ENCODE results near the gene PLXNA4.

The PLXNA4 gene

GRCh38 chr7:132269718-132270117 is 306.6 kb downstream of the PLXNA4 start:
- peaks cover 3% of the 10 kb centered on the region for H3K27me3 Mint-ChIP-seq
- H3K27ac Mint-ChIP-seq, result no peak overlapping the region
- no peaks in the 10 kb centered on the region for H3K36me3 Mint-ChIP-seq (ENCODE audit: low read depth)
- no peaks in the 10 kb centered on the region for H3K9me3 Mint-ChIP-seq
- H3K4me1 Mint-ChIP-seq (ENCODE audit: low read depth), result no peaks in the 10 kb centered on the region
- intact Hi-C loops (cut with micrococcal nuclease), result no loop called here
- H3K4me3 Mint-ChIP-seq, result no peak overlapping the region

- Mint-ChIP-seq H3K9me3 (no peaks in the 10 kb centered on the region), H3K4me1 (ENCODE audit: low read depth) (no peaks in the 10 kb centered on the region), H3K27ac (no peak overlapping the region), H3K27me3 (no peaks in the 10 kb centered on the region), H3K36me3 (ENCODE audit: low read depth) (no peaks in the 10 kb centered on the region), H3K4me3 (no peak overlapping the region)
- intact Hi-C loops (cut with micrococcal nuclease), result no loop called here
These were observed 313.1 kb downstream of the PLXNA4 start for GRCh38 chr7:132263151-132263550.

GRCh38 chr7:132262160-132262470 is 314.2 kb downstream of the PLXNA4 start:
- Mint-ChIP-seq H3K4me3 (no peak overlapping the region), H3K27ac (no peak overlapping the region), H3K36me3 (ENCODE audit: low read depth) (no peaks in the 10 kb centered on the region), H3K27me3 (no peaks in the 10 kb centered on the region), H3K4me1 (ENCODE audit: low read depth) (no peaks in the 10 kb centered on the region), H3K9me3 (no peaks in the 10 kb centered on the region)
- intact Hi-C loops (cut with micrococcal nuclease), result no loop called here

- no peaks in the 10 kb centered on the region for H3K4me1 Mint-ChIP-seq (ENCODE audit: low read depth)
These were observed 314.7 kb downstream of the PLXNA4 start for GRCh38 chr7:132261327-132262159.

GRCh38 chr7:132258231-132258630 is 318.0 kb downstream of the PLXNA4 start:
- H3K4me1 Mint-ChIP-seq (ENCODE audit: low read depth), result no peaks in the 10 kb centered on the region
- no peak overlapping the region for H3K4me3 Mint-ChIP-seq
- no peaks in the 10 kb centered on the region for H3K36me3 Mint-ChIP-seq (ENCODE audit: low read depth)
- no peak overlapping the region for H3K27ac Mint-ChIP-seq
- no peaks in the 10 kb centered on the region for H3K9me3 Mint-ChIP-seq
- intact Hi-C loops (cut with micrococcal nuclease), result no loop called here
- no peaks in the 10 kb centered on the region for H3K27me3 Mint-ChIP-seq

More at GRCh38 chr7:132261327-132262159, 314.7 kb downstream of the PLXNA4 start:
- Mint-ChIP-seq H3K27me3 (no peaks in the 10 kb centered on the region), H3K36me3 (ENCODE audit: low read depth) (no peaks in the 10 kb centered on the region), H3K27ac (no peak overlapping the region), H3K4me3 (no peak overlapping the region), H3K9me3 (no peaks in the 10 kb centered on the region)
- intact Hi-C loops (cut with micrococcal nuclease), result no loop called here

- Mint-ChIP-seq H3K27me3 (no peaks in the 10 kb centered on the region), H3K27ac (no peak overlapping the region), H3K4me1 (ENCODE audit: low read depth) (no peaks in the 10 kb centered on the region), H3K4me3 (no peak overlapping the region), H3K9me3 (no peaks in the 10 kb centered on the region), H3K36me3 (ENCODE audit: low read depth) (no peaks in the 10 kb centered on the region)
- intact Hi-C loops (cut with micrococcal nuclease), result no loop called here
These were observed 319.0 kb downstream of the PLXNA4 start for GRCh38 chr7:132257253-132257652.

- Mint-ChIP-seq H3K4me3 (no peak overlapping the region), H3K27me3 (no peaks in the 10 kb centered on the region), H3K36me3 (ENCODE audit: low read depth) (no peaks in the 10 kb centered on the region), H3K9me3 (no peaks in the 10 kb centered on the region), H3K27ac (no peak overlapping the region), H3K4me1 (ENCODE audit: low read depth) (no peaks in the 10 kb centered on the region)
- intact Hi-C loops (cut with micrococcal nuclease), result no loop called here
These were observed 319.5 kb downstream of the PLXNA4 start for GRCh38 chr7:132256721-132257212.

GRCh38 chr7:132255898-132256297 is 320.4 kb downstream of the PLXNA4 start:
- H3K4me3 Mint-ChIP-seq, result no peak overlapping the region
- no peaks in the 10 kb centered on the region for H3K4me1 Mint-ChIP-seq (ENCODE audit: low read depth)
- H3K9me3 Mint-ChIP-seq, result no peaks in the 10 kb centered on the region
- H3K27ac Mint-ChIP-seq, result no peak overlapping the region
- intact Hi-C loops (cut with micrococcal nuclease), result no loop called here
- H3K27me3 Mint-ChIP-seq, result no peaks in the 10 kb centered on the region
- no peaks in the 10 kb centered on the region for H3K36me3 Mint-ChIP-seq (ENCODE audit: low read depth)

GRCh38 chr7:132255115-132255797 is 321.0 kb downstream of the PLXNA4 start:
- Mint-ChIP-seq H3K27ac (no peak overlapping the region), H3K4me1 (ENCODE audit: low read depth) (no peaks in the 10 kb centered on the region)

GRCh38 chr7:132254455-132254854 is 321.8 kb downstream of the PLXNA4 start:
- Mint-ChIP-seq H3K27me3 (no peaks in the 10 kb centered on the region), H3K4me3 (no peak overlapping the region), H3K36me3 (ENCODE audit: low read depth) (no peaks in the 10 kb centered on the region), H3K27ac (no peak overlapping the region), H3K9me3 (no peaks in the 10 kb centered on the region), H3K4me1 (ENCODE audit: low read depth) (no peaks in the 10 kb centered on the region)
- intact Hi-C loops (cut with micrococcal nuclease), result no loop called here

More at GRCh38 chr7:132255115-132255797, 321.0 kb downstream of the PLXNA4 start:
- intact Hi-C loops (cut with micrococcal nuclease), result no loop called here
- Mint-ChIP-seq H3K4me3 (no peak overlapping the region), H3K9me3 (no peaks in the 10 kb centered on the region), H3K27me3 (no peaks in the 10 kb centered on the region), H3K36me3 (ENCODE audit: low read depth) (no peaks in the 10 kb centered on the region)

GRCh38 chr7:132252793-132253100 is 323.5 kb downstream of the PLXNA4 start:
- intact Hi-C loops (cut with micrococcal nuclease), result no loop called here

GRCh38 chr7:132251327-132251659 is 325.0 kb downstream of the PLXNA4 start:
- intact Hi-C loops (cut with micrococcal nuclease), result no loop called here
- Mint-ChIP-seq H3K36me3 (ENCODE audit: low read depth) (no peaks in the 10 kb centered on the region), H3K9me3 (no peaks in the 10 kb centered on the region), H3K4me3 (no peak overlapping the region), H3K27me3 (no peaks in the 10 kb centered on the region), H3K4me1 (ENCODE audit: low read depth) (no peaks in the 10 kb centered on the region), H3K27ac (no peak overlapping the region)

More at GRCh38 chr7:132252793-132253100, 323.5 kb downstream of the PLXNA4 start:
- H3K27me3 Mint-ChIP-seq, result no peaks in the 10 kb centered on the region
- no peaks in the 10 kb centered on the region for H3K9me3 Mint-ChIP-seq
- H3K4me3 Mint-ChIP-seq, result no peak overlapping the region
- no peak overlapping the region for H3K27ac Mint-ChIP-seq
- no peaks in the 10 kb centered on the region for H3K4me1 Mint-ChIP-seq (ENCODE audit: low read depth)
- no peaks in the 10 kb centered on the region for H3K36me3 Mint-ChIP-seq (ENCODE audit: low read depth)

GRCh38 chr7:132250480-132251326 is 325.6 kb downstream of the PLXNA4 start:
- H3K27me3 Mint-ChIP-seq, result no peaks in the 10 kb centered on the region
- no peaks in the 10 kb centered on the region for H3K4me1 Mint-ChIP-seq (ENCODE audit: low read depth)
- H3K9me3 Mint-ChIP-seq, result peaks cover 4% of the 10 kb centered on the region
- no peak overlapping the region for H3K27ac Mint-ChIP-seq
- H3K36me3 Mint-ChIP-seq (ENCODE audit: low read depth), result no peaks in the 10 kb centered on the region
- no peak overlapping the region for H3K4me3 Mint-ChIP-seq
- intact Hi-C loops (cut with micrococcal nuclease), result no loop called here
